ENCODE data around the gene CACNA1I. TPM values are rescaled to one million over a fixed set of nuclear protein-coding genes. Genes with fewer than 3 reads are reported as not detected.

The CACNA1I gene
- total and polyA plus RNA-seq, 2 experiments from 2014 or later, result 0.42 to 2.4 TPM

GRCh38 chr22:39686178-39686620, 115.6 kb downstream of the CACNA1I start (continued):
- no peak for TF ChIP-seq ZNF462 (CRISPR knock-in tag; IDR thresholded peaks at IDR 0.05)
- TF ChIP-seq NANOG (IDR thresholded peaks at IDR 0.05; ENCODE audit: borderline replicate concordance), result no peak
- TF ChIP-seq REST (IDR thresholded peaks at IDR 0.05; ENCODE audit: unreplicated experiment), result no peak
- no peak for TF ChIP-seq STAT1 (IDR thresholded peaks at IDR 0.05; ENCODE audit: unreplicated experiment)
- no peak for TF ChIP-seq ZNF114 (CRISPR knock-in tag; IDR thresholded peaks at IDR 0.05)
- TF ChIP-seq CREB1 (CRISPR knock-in tag; IDR thresholded peaks at IDR 0.05; ENCODE audit: low read depth), result no peak
- no peak for TF ChIP-seq CTCF (conservative IDR thresholded peaks at IDR 0.05; ENCODE audit: low read depth in 2 of 2)

All from GM23338 (cell line).